Activated CD8-positive, alpha-beta T cell treated with anti-CD3 and anti-CD28 coated beads for 36 hours (primary cell): Measurements from ENCODE around the gene CFAP92. TPM values are rescaled to one million over a fixed set of nuclear protein-coding genes. Genes with fewer than 3 reads are reported as not detected.
A peak's percentile ranks its signal among the peaks of the same experiment; 100 is the strongest.

Experiments used
- ATAC-seq: fragments of 200-7000 bp; cut with Tn5 transposase; one replicate; pipeline ENCODE4 v1.10.0; 2021; ENCODE audit warnings: mild to moderate bottlenecking, moderate library complexity
- CTCF ChIA-PET: fragments of 350-600 bp; sonication (Branson Sonifier 250); formaldehyde crosslinking; loops from one replicate; lab custom pipeline; 2021; ENCODE audit warnings: antibody characterized with exemption; lab: Charles Lee
- POLR2A ChIA-PET: fragments of 350-600 bp; sonication (Branson Sonifier 250); formaldehyde crosslinking; loops from one replicate; lab custom pipeline; 2021; ENCODE audit warnings: antibody characterized with exemption; lab: Charles Lee
- DNase-seq: peaks from one replicate; pipeline ENCODE4 v3.0.0-alpha.2; 2020
- H3K27ac Mint-ChIP-seq: one replicate; pipeline ENCODE4 v1.8.0; 2021; ENCODE audit warnings: mild to moderate bottlenecking, mixed read lengths
- H3K27me3 Mint-ChIP-seq: one replicate; pipeline ENCODE4 v1.8.0; 2021; ENCODE audit warnings: mixed read lengths
- H3K36me3 Mint-ChIP-seq: one replicate; pipeline ENCODE4 v1.8.0; 2021; ENCODE audit warnings: low read depth, mixed read lengths
- H3K4me1 Mint-ChIP-seq: one replicate; pipeline ENCODE4 v1.8.0; 2021; ENCODE audit warnings: low read depth, mixed read lengths
- H3K4me3 Mint-ChIP-seq: one replicate; pipeline ENCODE4 v1.8.0; 2021; ENCODE audit warnings: mild to moderate bottlenecking, moderate library complexity, mixed read lengths
- H3K9me3 Mint-ChIP-seq: one replicate; pipeline ENCODE4 v1.8.0; 2021; ENCODE audit warnings: mixed read lengths
- intact Hi-C: fragments of 100-400 bp; cut with micrococcal nuclease; formaldehyde crosslinking; loops from one replicate; pipeline ENCODE4 v1.10.0; 2022
- total RNA-seq, 2 experiments: library from RNA; stranded (reverse); gene quantifications; one replicate each; pipeline ENCODE4 v1.2.3, GENCODE V29; 2021
- TF ChIP-seq, protein P1 (sequence below): fragments of 200-600 bp; IDR thresholded peaks from one replicate; pipeline ENCODE4 v1.8.0; 2022; ENCODE audit warnings: antibody characterized with exemption, mild to moderate bottlenecking

Gene CFAP92
- total RNA-seq, 2 experiments from 2014 or later = 0.38 to 0.83 TPM

DNA sequence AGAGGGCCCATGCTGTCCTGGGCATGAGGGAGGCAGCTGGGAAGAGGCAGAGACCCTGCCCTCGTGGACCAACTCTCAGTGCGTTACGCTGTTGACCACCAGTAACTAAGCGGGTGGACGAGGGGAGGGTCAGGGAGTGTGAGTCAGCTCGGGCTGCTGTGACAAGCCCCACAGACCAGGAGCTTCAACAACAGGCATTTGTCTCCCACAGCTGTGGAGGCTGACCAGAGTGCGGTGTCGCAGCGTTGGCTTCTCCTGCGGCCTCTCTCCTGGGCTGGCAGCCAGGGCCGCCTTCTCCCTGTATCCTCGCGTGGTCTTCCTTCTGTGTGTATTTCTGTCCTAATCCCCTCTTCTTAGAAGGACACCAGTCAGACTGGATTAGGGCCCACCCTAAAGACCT lies 20.3 kb upstream of the CFAP92 start:
- intact Hi-C loops = no loop called here
- no peak for DNase-seq
- Mint-ChIP-seq H3K36me3 (no peaks in the 10 kb centered on the region), H3K4me1 (peaks cover 31% of the 10 kb centered on the region), H3K27me3 (no peaks in the 10 kb centered on the region), H3K9me3 (no peaks in the 10 kb centered on the region), H3K27ac (peak overlapping the region; percentile 97), H3K4me3 (no peak overlapping the region)
- ChIA-PET CTCF (interaction anchor here (3.3 to 6.1 kb wide), 5 partner anchors 13 to 44 kb away, joined by 15 to 77 read pairs (median 25); partner anchors contain the start of gene CFAP92), POLR2A (interaction anchor here (1.8 to 4.7 kb wide), 5 partner anchors 7 to 236 kb away, joined by 4 to 27 read pairs (median 22); partner anchors contain the start of genes COPG1 and RAB43)
- no peak for ATAC-seq
- TF ChIP-seq, protein P1, sequence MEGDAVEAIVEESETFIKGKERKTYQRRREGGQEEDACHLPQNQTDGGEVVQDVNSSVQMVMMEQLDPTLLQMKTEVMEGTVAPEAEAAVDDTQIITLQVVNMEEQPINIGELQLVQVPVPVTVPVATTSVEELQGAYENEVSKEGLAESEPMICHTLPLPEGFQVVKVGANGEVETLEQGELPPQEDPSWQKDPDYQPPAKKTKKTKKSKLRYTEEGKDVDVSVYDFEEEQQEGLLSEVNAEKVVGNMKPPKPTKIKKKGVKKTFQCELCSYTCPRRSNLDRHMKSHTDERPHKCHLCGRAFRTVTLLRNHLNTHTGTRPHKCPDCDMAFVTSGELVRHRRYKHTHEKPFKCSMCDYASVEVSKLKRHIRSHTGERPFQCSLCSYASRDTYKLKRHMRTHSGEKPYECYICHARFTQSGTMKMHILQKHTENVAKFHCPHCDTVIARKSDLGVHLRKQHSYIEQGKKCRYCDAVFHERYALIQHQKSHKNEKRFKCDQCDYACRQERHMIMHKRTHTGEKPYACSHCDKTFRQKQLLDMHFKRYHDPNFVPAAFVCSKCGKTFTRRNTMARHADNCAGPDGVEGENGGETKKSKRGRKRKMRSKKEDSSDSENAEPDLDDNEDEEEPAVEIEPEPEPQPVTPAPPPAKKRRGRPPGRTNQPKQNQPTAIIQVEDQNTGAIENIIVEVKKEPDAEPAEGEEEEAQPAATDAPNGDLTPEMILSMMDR = no peak

- TF ChIP-seq, protein P1 = no peak
- Mint-ChIP-seq H3K4me1 (peaks cover 35% of the 10 kb centered on the region), H3K9me3 (no peaks in the 10 kb centered on the region), H3K36me3 (no peaks in the 10 kb centered on the region), H3K27ac (no peak overlapping the region), H3K4me3 (no peak overlapping the region), H3K27me3 (no peaks in the 10 kb centered on the region)
- DNase-seq (no peak), ATAC-seq (no peak)
- intact Hi-C loops = no loop called here
- ChIA-PET CTCF (interaction anchor here (0.9 to 4.1 kb wide), 5 partner anchors 11 to 43 kb away, joined by 3 to 25 read pairs (median 12); partner anchors contain the start of gene CFAP92), POLR2A (interaction anchor here (1.3 to 2.4 kb wide), 3 partner anchors 9 to 13 kb away, joined by 5 to 22 read pairs (median 8); no protein-coding TSS in a partner anchor)
These were observed 19.6 kb upstream of the CFAP92 start for GRCh38 chr3:129013491-129013891.

- peaks cover 16% of the 10 kb centered on the region for H3K4me1 Mint-ChIP-seq
- intact Hi-C loops = no loop called here
- H3K9me3 Mint-ChIP-seq = no peaks in the 10 kb centered on the region
- H3K27ac Mint-ChIP-seq = no peak overlapping the region
- no peak overlapping the region for H3K4me3 Mint-ChIP-seq
- DNase-seq = no peak
- H3K27me3 Mint-ChIP-seq = no peaks in the 10 kb centered on the region
- CTCF ChIA-PET = interaction anchor here (1.0 to 1.6 kb wide), 3 partner anchors 17 to 43 kb away, joined by 3 to 7 read pairs (median 3); no protein-coding TSS in a partner anchor
- no peak for ATAC-seq
- POLR2A ChIA-PET = interaction anchor here (1.0 to 1.3 kb wide), 2 partner anchors 12 to 110 kb away, joined by 3 read pairs; no protein-coding TSS in a partner anchor
- H3K36me3 Mint-ChIP-seq = no peaks in the 10 kb centered on the region
- TF ChIP-seq, protein P1 = no peak
These were observed 16.6 kb upstream of the CFAP92 start for GRCh38 chr3:129010310-129010956.

- ChIA-PET CTCF (interaction anchor here (1.4 to 7.1 kb wide), 3 partner anchors 10 to 44 kb away, joined by 5 to 66 read pairs (median 26); no protein-coding TSS in a partner anchor), POLR2A (interaction anchor here (1.0 to 4.0 kb wide), 4 partner anchors 10 to 111 kb away, joined by 3 to 15 read pairs (median 4); no protein-coding TSS in a partner anchor)
- TF ChIP-seq, protein P1 = no peak
- H3K4me3 Mint-ChIP-seq = no peak overlapping the region
- no peaks in the 10 kb centered on the region for H3K27me3 Mint-ChIP-seq
- H3K4me1 Mint-ChIP-seq = peaks cover 16% of the 10 kb centered on the region
- H3K36me3 Mint-ChIP-seq = no peaks in the 10 kb centered on the region
- H3K9me3 Mint-ChIP-seq = no peaks in the 10 kb centered on the region
- DNase-seq (no peak), ATAC-seq (no peak)
- intact Hi-C loops = no loop called here
- H3K27ac Mint-ChIP-seq = no peak overlapping the region
These were observed 15.4 kb upstream of the CFAP92 start for GRCh38 chr3:129009266-129009665.
